ENCODE measurements around the gene TMEM223.
"Not testable (repeated sequence)": the region's sequence is repeated elsewhere in the genome, so short reads cannot be mapped to it uniquely, and the experiment has no call there.

GRCh38 chr11:62749931-62750330, 41.9 kb downstream of the TMEM223 start:
- not testable (repeated sequence) for TF ChIP-seq CTCF (optimal IDR thresholded peaks at IDR 0.05 in 1 of 3, IDR thresholded peaks at IDR 0.05 in 1 of 3, conservative IDR thresholded peaks at IDR 0.05 in 1 of 3; ENCODE audit: extremely low read depth in 1 of 3, insufficient read depth in 2 of 3, low read length in 3 of 3); EZH2 (IDR thresholded peaks at IDR 0.05; ENCODE audit: low read length)
